GM21825 (cell line): ENCODE data around the gene HYDIN.
"Not testable (repeated sequence)": the region's sequence is repeated elsewhere in the genome, so short reads cannot be mapped to it uniquely, and the experiment has no call there.

Experiments
- ATAC-seq: cut with Tn5 transposase; IDR thresholded peaks from one replicate; pipeline ENCODE4 v1.9.1; 2021; ENCODE audit warnings: mild to moderate bottlenecking, moderate library complexity; ENCODE audit not compliant: unreplicated experiment

HYDIN gene

DNA sequence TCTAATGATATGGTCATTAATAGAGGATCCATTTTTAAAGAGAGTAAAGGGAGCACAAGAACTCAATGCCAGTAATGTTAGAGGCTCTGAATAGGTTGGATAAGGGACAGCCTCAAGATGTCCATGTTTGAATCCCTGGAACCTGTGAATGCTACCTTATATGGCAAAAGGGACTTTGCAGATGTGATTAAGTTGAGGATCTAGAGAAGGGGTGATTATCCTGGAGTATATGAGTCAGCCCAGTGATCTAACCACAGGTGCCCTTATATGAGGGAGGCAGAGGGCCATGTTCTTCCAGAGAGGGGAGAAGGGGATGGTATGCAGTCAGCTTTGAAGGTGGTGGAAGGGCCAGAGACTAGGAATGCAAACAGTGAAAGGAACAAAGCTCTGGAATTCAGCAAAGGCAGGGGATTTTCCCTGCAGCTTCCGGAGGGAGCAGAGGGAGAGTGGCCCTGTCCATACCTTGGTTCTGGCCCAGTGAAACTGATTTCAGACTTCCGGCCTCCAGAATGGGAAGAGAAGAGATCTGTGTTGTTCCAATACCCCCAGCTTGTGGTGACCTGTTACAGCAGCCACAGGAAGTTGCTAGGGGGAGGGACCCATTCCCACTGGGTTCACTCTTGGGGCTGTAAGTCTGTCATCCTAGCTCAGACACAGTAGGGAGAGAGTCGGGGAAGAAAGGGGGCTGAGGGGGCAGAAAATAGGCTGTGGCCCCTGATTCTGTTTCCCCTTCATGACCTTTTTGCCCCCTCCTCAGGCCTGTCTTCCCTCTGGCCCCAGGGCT, 220.9 kb downstream of the HYDIN start:
- ATAC-seq, result not testable (repeated sequence)

GRCh38 chr16:71006516-71006915, 224.0 kb downstream of the HYDIN start:
- ATAC-seq, result not testable (repeated sequence)

GRCh38 chr16:70999735-71000134, 230.8 kb downstream of the HYDIN start:
- ATAC-seq, result not testable (repeated sequence)

- ATAC-seq, result not testable (repeated sequence)
These were observed 234.7 kb downstream of the HYDIN start for GRCh38 chr16:70995799-70996198.

- ATAC-seq, result not testable (repeated sequence)
These were observed 238.0 kb downstream of the HYDIN start for GRCh38 chr16:70992511-70992910.

DNA sequence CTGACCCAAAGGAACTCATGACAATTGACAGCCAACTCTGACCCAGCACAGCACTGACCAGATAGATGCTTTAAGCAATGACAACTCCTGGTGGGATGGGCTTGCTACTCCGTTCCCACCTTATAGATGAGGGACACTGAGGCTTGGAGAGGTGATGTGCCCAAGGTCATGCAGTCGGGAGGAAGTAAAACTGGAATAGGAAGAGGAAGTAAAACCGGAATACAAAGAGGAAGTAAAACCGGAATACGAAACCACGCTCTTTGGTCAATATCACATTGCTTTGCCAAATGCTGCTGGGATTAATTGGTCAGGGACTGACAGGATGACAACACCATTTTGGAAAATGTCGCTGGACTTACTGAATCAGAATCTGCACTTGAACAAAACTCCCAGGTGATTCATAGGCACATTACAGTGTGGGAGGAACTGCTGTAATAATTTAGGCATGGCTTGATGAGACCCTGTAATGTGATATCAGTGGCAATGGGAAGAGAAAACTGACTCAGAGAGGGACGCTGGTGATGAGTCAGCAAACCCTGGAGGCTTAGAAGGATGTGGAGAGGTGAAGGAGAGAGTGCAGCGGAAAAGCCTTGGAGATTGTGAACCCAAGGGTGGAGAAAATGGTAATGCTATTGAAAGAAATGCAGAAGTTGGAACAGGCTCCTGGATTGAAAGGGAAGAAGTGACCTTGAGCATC, 243.4 kb downstream of the HYDIN start:
- not testable (repeated sequence) for ATAC-seq

DNA sequence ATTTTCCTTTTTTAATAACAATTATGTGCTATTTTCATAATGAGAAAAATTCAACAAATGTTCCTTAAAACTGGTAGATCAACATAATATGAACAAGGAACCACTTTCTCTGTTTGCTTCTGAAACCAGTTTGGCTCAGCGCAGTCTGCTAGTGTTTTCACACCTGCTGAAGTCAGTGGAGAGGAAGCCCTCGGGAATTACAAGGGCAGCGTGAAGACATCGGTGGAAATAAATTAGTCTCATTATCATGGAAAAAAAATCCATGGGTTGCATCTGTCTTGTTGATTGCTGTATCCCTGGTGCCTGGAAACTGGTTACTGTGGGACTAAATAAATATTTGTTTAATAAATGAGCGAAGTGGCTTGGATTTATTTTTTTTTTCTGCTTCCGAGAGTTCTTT, 245.8 kb downstream of the HYDIN start:
- not testable (repeated sequence) for ATAC-seq

DNA sequence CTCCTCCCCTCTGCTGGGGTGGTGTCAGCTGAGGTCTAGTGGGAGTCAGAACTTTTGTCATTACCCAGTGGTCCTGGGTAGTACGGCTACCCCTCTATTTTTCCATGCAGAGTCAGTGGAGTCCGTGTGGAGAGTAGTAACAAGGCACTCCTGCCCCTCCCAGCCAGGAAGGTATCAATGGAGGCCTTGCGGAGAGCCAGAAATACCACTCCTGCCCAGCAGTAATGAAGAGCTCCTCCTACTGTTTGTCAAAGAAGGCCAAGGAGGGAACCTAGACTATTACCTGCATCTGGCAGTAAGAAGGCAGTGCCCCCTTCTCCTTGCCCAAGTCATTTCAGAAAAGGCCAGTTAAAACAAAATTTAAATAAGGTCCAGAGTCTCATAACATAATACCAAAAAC, 262.2 kb downstream of the HYDIN start:
- not testable (repeated sequence) for ATAC-seq

- ATAC-seq, result not testable (repeated sequence)
These were observed 270.4 kb downstream of the HYDIN start for GRCh38 chr16:70960169-70960568.

DNA sequence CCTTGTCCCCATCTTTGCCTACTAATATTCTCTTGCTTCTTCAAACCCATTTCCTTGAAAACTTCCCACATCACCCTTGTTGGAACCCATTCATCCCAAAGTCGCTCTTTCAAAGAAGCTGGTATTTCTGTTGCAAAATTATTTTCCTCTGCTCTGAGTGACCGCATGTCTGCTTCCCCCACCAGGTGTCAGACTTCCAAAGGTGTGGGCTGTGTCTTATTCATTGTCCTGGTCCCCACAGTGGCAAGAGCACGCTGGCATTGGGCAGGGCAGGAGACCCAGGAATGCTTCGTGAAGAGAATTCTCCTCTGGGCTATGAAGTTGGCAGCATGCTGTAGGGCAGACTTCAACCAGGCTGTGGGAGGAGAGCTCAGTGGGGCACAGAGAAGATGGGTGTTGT, 275.6 kb downstream of the HYDIN start:
- not testable (repeated sequence) for ATAC-seq

- ATAC-seq, result not testable (repeated sequence)
These were observed 276.7 kb downstream of the HYDIN start for GRCh38 chr16:70953824-70954223.

GRCh38 chr16:70943551-70943950, 287.0 kb downstream of the HYDIN start:
- not testable (repeated sequence) for ATAC-seq

GRCh38 chr16:70939690-70940359, 290.7 kb downstream of the HYDIN start:
- not testable (repeated sequence) for ATAC-seq

GRCh38 chr16:70936781-70937525, 293.6 kb downstream of the HYDIN start:
- ATAC-seq, result not testable (repeated sequence)

DNA sequence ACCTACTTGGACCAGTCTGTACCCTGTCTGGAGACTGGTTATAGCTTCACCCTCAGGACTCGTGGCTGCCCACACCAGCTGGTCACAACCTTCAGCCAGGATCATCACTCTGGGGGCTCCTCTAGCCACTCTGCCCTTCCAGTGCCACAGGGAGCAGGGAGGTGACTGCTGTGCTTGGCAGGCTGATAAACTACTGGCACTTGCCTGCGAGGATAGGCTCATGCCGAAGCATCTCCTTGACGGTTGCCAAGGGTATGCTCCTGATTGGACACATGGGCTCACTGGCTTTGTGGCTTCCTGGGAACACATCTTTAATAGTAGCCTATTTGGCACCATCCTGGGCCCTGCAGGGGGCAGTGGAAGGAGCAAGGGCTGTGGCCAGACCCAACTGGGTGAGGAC, 295.2 kb downstream of the HYDIN start:
- not testable (repeated sequence) for ATAC-seq

GRCh38 chr16:70933746-70934145, 296.8 kb downstream of the HYDIN start:
- ATAC-seq, result not testable (repeated sequence)

DNA sequence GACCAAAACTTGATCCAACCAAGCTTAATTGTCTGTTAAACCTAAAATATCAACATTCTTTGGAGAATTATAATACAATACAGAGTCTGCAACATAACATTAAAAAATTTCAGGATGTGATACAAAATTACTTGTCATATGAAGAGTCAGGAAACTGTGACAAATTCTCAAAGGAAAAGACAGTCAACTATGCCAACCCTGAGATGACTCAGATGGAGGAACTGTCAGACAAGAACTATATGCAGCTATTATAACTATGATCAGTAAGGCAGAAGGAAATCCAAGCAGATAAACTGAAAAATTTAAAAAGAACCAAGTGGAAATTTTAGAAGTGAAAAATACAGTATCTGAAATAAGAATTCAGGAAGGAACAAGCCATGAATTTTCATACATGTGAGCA, 299.8 kb downstream of the HYDIN start:
- not testable (repeated sequence) for ATAC-seq

DNA sequence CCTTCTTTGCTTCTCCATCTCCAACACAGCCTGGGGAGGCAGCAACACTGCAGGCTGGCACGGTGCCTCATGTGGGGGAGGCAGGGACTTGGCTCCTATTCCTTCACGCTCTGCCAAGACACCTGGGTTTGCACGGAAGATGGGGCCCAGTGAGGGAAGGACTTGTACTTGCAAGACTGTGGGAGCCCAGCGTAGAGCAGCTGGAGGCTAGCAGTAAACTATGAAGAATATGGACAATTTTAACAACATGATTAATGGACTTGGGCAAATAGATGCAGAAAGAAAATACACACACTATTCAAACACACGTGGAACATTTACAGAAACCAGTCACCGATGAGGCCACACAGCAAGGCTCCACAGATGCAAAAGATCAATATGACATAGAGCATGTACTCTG, 308.4 kb downstream of the HYDIN start:
- not testable (repeated sequence) for ATAC-seq

DNA sequence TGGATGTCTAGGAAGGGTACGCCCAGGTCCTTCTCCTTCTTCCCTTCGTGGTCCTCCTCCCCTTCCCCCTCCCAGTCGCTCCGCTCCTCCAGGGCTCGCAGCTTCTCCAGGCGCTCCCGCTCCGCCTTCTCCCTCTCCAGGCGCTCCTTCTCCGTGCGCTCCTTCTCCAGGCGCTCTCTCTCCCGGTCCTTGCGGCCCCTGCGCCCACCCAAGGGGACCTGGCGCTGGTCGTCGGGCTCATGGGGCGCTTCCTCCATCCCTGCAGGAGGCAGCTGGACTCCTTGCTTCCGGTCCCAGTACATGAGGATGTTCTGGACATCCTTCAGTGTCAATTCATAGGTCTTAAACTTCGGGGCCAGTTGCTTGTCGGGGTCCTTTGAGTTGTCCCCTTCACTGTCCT, 309.9 kb downstream of the HYDIN start:
- not testable (repeated sequence) for ATAC-seq

DNA sequence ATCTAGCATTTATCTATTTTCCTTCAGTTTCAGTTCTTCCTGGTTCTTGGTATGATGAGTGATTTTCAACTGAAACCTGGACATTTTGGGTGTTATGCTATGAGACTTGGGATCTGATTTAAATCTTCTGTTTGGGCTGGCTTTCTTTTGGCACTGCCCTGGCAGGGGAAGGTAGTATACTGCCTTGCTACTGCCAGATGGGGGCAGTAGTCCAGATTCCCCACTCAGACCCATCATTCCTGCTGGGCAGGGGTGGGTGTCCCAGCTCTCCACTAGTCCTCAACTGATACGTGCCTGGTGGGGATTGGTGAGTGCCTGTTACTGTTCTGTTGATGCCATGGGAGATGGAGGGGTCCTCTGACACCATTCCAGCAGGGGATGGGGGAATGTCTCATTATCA, 342.3 kb downstream of the HYDIN start:
- not testable (repeated sequence) for ATAC-seq

DNA sequence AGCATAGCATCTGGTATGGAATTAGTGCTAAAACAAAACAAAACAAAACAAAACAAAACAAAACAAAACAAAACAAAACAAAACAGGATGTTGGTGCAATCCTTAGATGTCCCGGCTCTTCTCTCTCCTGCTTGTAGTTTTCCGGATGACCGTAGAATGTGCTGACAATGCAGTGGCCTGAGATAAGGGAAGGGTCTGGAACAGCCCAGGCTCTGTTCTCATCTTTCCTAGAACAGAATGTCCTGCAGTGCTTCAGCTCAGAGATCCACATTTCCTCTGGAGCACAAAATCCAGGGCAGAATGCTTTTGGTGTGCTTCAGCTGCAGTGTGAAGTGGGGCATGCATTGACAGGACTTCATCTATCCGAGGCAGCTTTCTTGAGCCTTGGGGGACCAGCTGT, 345.9 kb downstream of the HYDIN start:
- ATAC-seq, result not testable (repeated sequence)
